ENCODE measurements around the gene ADAP1. TPM values are rescaled to one million over a fixed set of nuclear protein-coding genes. Genes with fewer than 3 reads are reported as not detected.

ADAP1 gene
- total RNA-seq, 1 experiment from 2014 or later, result 3.1 TPM

- DNase-seq (ENCODE audit: low read depth, low spot score), result no peak
- POLR2A ChIA-PET, result no interaction called here
- in situ Hi-C loops (cut with HindIII; ENCODE audit: low pct_unique_long_range_greater_than_20kb, low sequenced_read_pairs), result no loop called here
These were observed 34.5 kb downstream of the ADAP1 start for GRCh38 chr7:919924-920341.

GRCh38 chr7:919114-919442 lies 35.4 kb downstream of the ADAP1 start:
- Histone ChIP-seq H3K27me3 (ENCODE audit: control insufficient read depth, insufficient read depth, low read length) (no peaks in the 10 kb centered on the region), H3K36me3 (ENCODE audit: control insufficient read depth, insufficient read depth, low read length) (no peaks in the 10 kb centered on the region), H3K27ac (ENCODE audit: low read length) (no peak overlapping the region), H3K4me1 (ENCODE audit: control insufficient read depth, insufficient read depth, low read length) (peaks cover 23% of the 10 kb centered on the region), H3K4me3 (ENCODE audit: low read depth in 2 of 2, low read length in 2 of 2) (no peak overlapping the region), H3K9me3 (ENCODE audit: control insufficient read depth, insufficient read depth, low read depth, low read length) (no peaks in the 10 kb centered on the region)
- no TSS peak for BruUV-seq (replicated peaks)
- ChIA-PET POLR2A (no interaction called here), CTCF (no interaction called here)
- TF ChIP-seq POLR2AphosphoS5 (IDR thresholded peaks at IDR 0.05; ENCODE audit: low read depth, low read length), result no peak
- TF ChIP-seq REST (IDR thresholded peaks at IDR 0.05; ENCODE audit: insufficient read depth in 1 of 2, low read depth in 2 of 2, low read length in 1 of 2), result no peak
- TF ChIP-seq CTCF (IDR thresholded peaks at IDR 0.05), result no peak
- TF ChIP-seq SIN3A (IDR thresholded peaks at IDR 0.05; ENCODE audit: borderline replicate concordance, insufficient read depth, low read depth, low read length), result no peak
- TF ChIP-seq TCF7L2 (IDR thresholded peaks at IDR 0.05; ENCODE audit: low read depth, low read length), result no peak
- intact Hi-C loops (cut with micrococcal nuclease; ENCODE audit: unreplicated experiment) (no loop called here), in situ Hi-C loops (cut with HindIII; ENCODE audit: low pct_unique_long_range_greater_than_20kb, low sequenced_read_pairs) (no loop called here)
- ATAC-seq, result no peak
- DNase-seq (ENCODE audit: low read depth, low spot score), result no peak

More at GRCh38 chr7:919924-920341, 34.5 kb downstream of the ADAP1 start:
- Histone ChIP-seq H3K27me3 (ENCODE audit: control insufficient read depth, insufficient read depth, low read length) (no peaks in the 10 kb centered on the region), H3K27ac (ENCODE audit: low read length) (no peak overlapping the region), H3K4me1 (ENCODE audit: control insufficient read depth, insufficient read depth, low read length) (peaks cover 21% of the 10 kb centered on the region), H3K4me3 (ENCODE audit: low read depth in 2 of 2, low read length in 2 of 2) (no peak overlapping the region), H3K9me3 (ENCODE audit: control insufficient read depth, insufficient read depth, low read depth, low read length) (no peaks in the 10 kb centered on the region), H3K36me3 (ENCODE audit: control insufficient read depth, insufficient read depth, low read length) (no peaks in the 10 kb centered on the region)
- intact Hi-C loops (cut with micrococcal nuclease; ENCODE audit: unreplicated experiment), result no loop called here
- BruUV-seq (replicated peaks), result no TSS peak
- CTCF ChIA-PET, result no interaction called here
- no peak for ATAC-seq
- TF ChIP-seq TCF7L2 (IDR thresholded peaks at IDR 0.05; ENCODE audit: low read depth, low read length) (no peak), CTCF (IDR thresholded peaks at IDR 0.05) (no peak), SIN3A (IDR thresholded peaks at IDR 0.05; ENCODE audit: borderline replicate concordance, insufficient read depth, low read depth, low read length) (no peak)
